SK-N-SH (cell line): ENCODE measurements around the gene TMEM25. TPM values are rescaled to one million over a fixed set of nuclear protein-coding genes. Genes with fewer than 3 reads are reported as not detected.

ENCODE experiments used
- CTCF ChIA-PET: fragments of 300-600, 350-600 bp; formaldehyde crosslinking; extraction: SDS; loops from one replicate; lab custom pipeline; 2021; lab: Yijun Ruan, JAX
- POLR2A ChIA-PET: fragments of 350-600 bp; sonication (Branson Sonifier 250); formaldehyde crosslinking; extraction: SDS; loops from one replicate; lab custom pipeline; 2020; ENCODE audit warnings: antibody characterized with exemption, inconsistent platforms; lab: Yijun Ruan, JAX
- DNase-seq: peaks from one replicate; pipeline ENCODE4 v3.0.0; 2012
- H2AFZ ChIP-seq: fragments of 200-600 bp; sonication (generic); 2 replicates; pipeline ENCODE4 v1.8.1; 2016; ENCODE audit warnings: antibody characterized with exemption, mild to moderate bottlenecking, low read depth
- H3F3A ChIP-seq: fragments of 200-600 bp; sonication (generic); replicated peaks from 2 replicates; pipeline ENCODE3; 2016; ENCODE audit warnings: antibody characterized with exemption, mild to moderate bottlenecking; ENCODE audit not compliant: insufficient read depth
- H3K27ac ChIP-seq, 2 experiments: fragments of 200-500 bp in 1 of 2; fragments of 200-600 bp in 1 of 2; sonication (Bioruptor generic) in 1 of 2; sonication (generic), shearing (Covaris generic) in 1 of 2; 2 replicates each; pipeline versions ENCODE4 v1.5.1 to v1.6.1; 2014 to 2016; ENCODE audit warnings: low read depth in 2 of 2, inconsistent platforms in 1 of 2, low read length in 1 of 2, mild to moderate bottlenecking in 1 of 2, mixed read lengths in 1 of 2
- H3K27me3 ChIP-seq: fragments of 200-600 bp; sonication (generic), shearing (Covaris generic); 2 replicates; pipeline ENCODE4 v1.6.1; 2016; ENCODE audit warnings: mixed run types; ENCODE audit not compliant: insufficient read depth
- H3K36me3 ChIP-seq, 2 experiments: fragments of 200-500 bp in 1 of 2; fragments of 200-600 bp in 1 of 2; sonication (Bioruptor generic) in 1 of 2; sonication (generic) in 1 of 2; replicated peaks in 1 of 2; 2 replicates each; pipeline versions ENCODE3 to v1.5.1; 2014 to 2016; ENCODE audit warnings: low read length in 1 of 2, mild to moderate bottlenecking in 1 of 2; ENCODE audit not compliant: insufficient read depth in 2 of 2, control insufficient read depth in 1 of 2
- H3K4me1 ChIP-seq, 2 experiments: fragments of 200-500 bp in 1 of 2; fragments of 200-600 bp in 1 of 2; sonication (Bioruptor generic) in 1 of 2; sonication (generic), shearing (Covaris generic) in 1 of 2; 2 replicates each; pipeline versions ENCODE4 v1.5.1 to v1.6.1; 2014 to 2016; ENCODE audit warnings: low read depth in 1 of 2, low read length in 1 of 2, mixed run types in 1 of 2; ENCODE audit not compliant: insufficient read depth in 2 of 2, control insufficient read depth in 1 of 2
- H3K4me2 ChIP-seq: fragments of 200-600 bp; sonication (generic), shearing (Covaris generic); 2 replicates; pipeline ENCODE4 v1.6.1; 2017; ENCODE audit warnings: mixed run types
- H3K4me3 ChIP-seq, 2 experiments: fragments of 200-500 bp in 1 of 2; fragments of 200-600 bp in 1 of 2; sonication (Bioruptor generic) in 1 of 2; sonication (generic), shearing (Covaris generic) in 1 of 2; 2 replicates each; pipeline versions ENCODE4 v1.5.1 to v1.8.1; 2014 to 2016; ENCODE audit warnings: low read depth in 2 of 2, inconsistent platforms in 1 of 2, low read length in 1 of 2, mild to moderate bottlenecking in 1 of 2, mixed read lengths in 1 of 2, moderate library complexity in 1 of 2
- H3K79me2 ChIP-seq: fragments of 200-600 bp; sonication (generic); 2 replicates; pipeline ENCODE4 v1.8.1; 2017; ENCODE audit warnings: mild to moderate bottlenecking; ENCODE audit not compliant: insufficient read depth
- H3K9ac ChIP-seq: fragments of 200-600 bp; sonication (generic); 2 replicates; pipeline ENCODE4 v1.6.1; 2017; ENCODE audit warnings: mixed run types
- H3K9me2 ChIP-seq: fragments of 200-600 bp; sonication (generic); 2 replicates; pipeline ENCODE4 v1.6.1; 2017; ENCODE audit warnings: mixed run types
- H3K9me3 ChIP-seq: fragments of 200-600 bp; sonication (generic); 2 replicates; pipeline ENCODE4 v1.6.1; 2017; ENCODE audit warnings: mixed run types, mild to moderate bottlenecking, moderate library complexity
- H4K20me1 ChIP-seq: fragments of 200-600 bp; sonication (generic); 2 replicates; pipeline ENCODE4 v1.6.1; 2017; ENCODE audit warnings: mild to moderate bottlenecking, mixed run types; ENCODE audit not compliant: insufficient read depth
- CHD2 ChIP-seq: fragments of 150-350 bp; IDR thresholded peaks from 2 replicates; pipeline ENCODE4 v1.6.1; 2018; ENCODE audit warnings: low read length; ENCODE audit not compliant: partially characterized antibody
- EZH2phosphoT487 ChIP-seq: fragments of 200-600 bp; sonication (generic); IDR thresholded peaks from 2 replicates; pipeline ENCODE4 v1.6.1; 2017; ENCODE audit warnings: low read depth, mixed run types, mild to moderate bottlenecking, antibody characterized with exemption, moderate library complexity, borderline replicate concordance
- FOXJ3 ChIP-seq: sonication (generic); formaldehyde crosslinking; IDR thresholded peaks from 2 replicates; pipeline ENCODE4 v1.5.1; 2020; ENCODE audit warnings: mild to moderate bottlenecking, missing genetic modification reagents
- JUND ChIP-seq: IDR thresholded peaks from 2 replicates; pipeline ENCODE4 v1.4.0; 2012
- MEF2A ChIP-seq: IDR thresholded peaks from 2 replicates; pipeline ENCODE4 v1.4.0; 2012; ENCODE audit warnings: low read depth, borderline replicate concordance
- POLR2AphosphoS5 ChIP-seq: IDR thresholded peaks from 2 replicates; pipeline ENCODE4 v1.6.1; 2012; ENCODE audit warnings: low read depth, low read length
- RAD21 ChIP-seq: IDR thresholded peaks from 2 replicates; pipeline ENCODE4 v1.6.1; 2012; ENCODE audit warnings: mild to moderate bottlenecking, low read length
- RFX5 ChIP-seq: IDR thresholded peaks from 2 replicates; pipeline ENCODE4 v1.6.1; 2012; ENCODE audit warnings: mild to moderate bottlenecking, improper control_type of control experiment, low read length
- RXRA ChIP-seq: IDR thresholded peaks from 2 replicates; pipeline ENCODE4 v1.4.0; 2012; ENCODE audit warnings: low read depth, mild to moderate bottlenecking, borderline replicate concordance
- SIN3A ChIP-seq: IDR thresholded peaks from 2 replicates; pipeline ENCODE4 v1.6.1; 2012; ENCODE audit warnings: low read depth, mild to moderate bottlenecking, low read length, moderate library complexity, borderline replicate concordance
- SMC3 ChIP-seq: IDR thresholded peaks from 2 replicates; pipeline ENCODE4 v1.6.1; 2012; ENCODE audit warnings: low read depth, low read length, improper control_type of control experiment
- YY1 ChIP-seq: IDR thresholded peaks from 2 replicates; pipeline ENCODE4 v1.4.0; 2012; ENCODE audit warnings: low read depth, mild to moderate bottlenecking
- WGBS: methylation state at CpG from one replicate; pipeline ENCODE4 v1.1.6; 2017; ENCODE audit warnings: low lambda C conversion rate; 5-methylcytosine and 5-hydroxymethylcytosine counted together
- polyA plus RNA-seq, 3 experiments: library from polyadenylated mRNA; depleted of rRNA; stranded (reverse); fragments of >200 nt; gene quantifications; 2 replicates each; pipeline ENCODE4 v1.2.3, GENCODE V29; 2012
- TF ChIP-seq, protein P1 (sequence below): IDR thresholded peaks from 2 replicates; pipeline ENCODE4 v1.6.1; 2012; ENCODE audit warnings: mild to moderate bottlenecking, low read depth, low read length, moderate library complexity
- TF ChIP-seq, protein P2 (sequence below): IDR thresholded peaks from 2 replicates; pipeline ENCODE4; 2012
- TF ChIP-seq, protein P3 (sequence below): fragments of 200-600 bp; sonication (generic); IDR thresholded peaks from 2 replicates; pipeline ENCODE4 v1.6.1; 2017; ENCODE audit warnings: antibody characterized with exemption, mild to moderate bottlenecking, moderate library complexity
- TF ChIP-seq, protein P4 (sequence below): IDR thresholded peaks from 2 replicates; pipeline ENCODE4 v1.4.0; 2012; ENCODE audit warnings: low read depth, borderline replicate concordance

TMEM25 gene
- polyA plus RNA-seq, 1 of the 3 experiments (the other 2 are of a cell fraction) = 30.0 TPM

DNA sequence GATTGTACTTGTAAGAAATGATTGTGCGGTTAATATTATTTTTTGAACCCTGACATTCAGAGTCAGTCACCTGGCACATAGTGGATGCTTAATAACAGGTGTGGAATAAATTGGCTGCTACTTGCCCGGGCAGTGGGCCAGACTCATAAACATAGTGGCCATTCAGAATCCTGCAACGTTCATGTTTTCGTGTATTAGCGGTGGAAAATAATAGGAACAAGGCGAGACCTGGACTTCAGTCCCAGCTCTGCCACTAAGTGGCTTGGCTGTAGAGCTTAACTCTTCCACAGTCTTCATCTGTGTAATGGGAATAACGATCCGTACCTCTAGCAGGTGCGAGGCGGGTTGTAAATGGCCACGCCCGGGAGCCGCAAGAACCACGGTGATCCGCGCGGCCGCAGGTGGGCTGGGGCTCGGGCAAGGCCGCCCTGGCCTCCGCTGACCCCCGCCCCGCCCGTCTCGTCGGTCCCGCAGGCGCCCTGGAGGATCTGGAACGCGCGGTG, 761 bp upstream of the TMEM25 start:
- POLR2A ChIA-PET = interaction anchor here (0.8 kb wide), 1 partner anchor 95 kb away, joined by 4 read pairs; no protein-coding TSS in a partner anchor
- CTCF ChIA-PET = interaction anchor here (0.8 to 1.6 kb wide), 4 partner anchors 25 to 359 kb away, joined by 3 to 4 read pairs (median 3); partner anchors contain the start of gene ARCN1
- DNase-seq = no peak
- TF ChIP-seq RXRA (no peak), SMC3 (no peak), YY1 (no peak), POLR2AphosphoS5 (0 out of 2 replicates have a peak, but pooled peaks have one; percentile 8), RFX5 (no peak), EZH2phosphoT487 (no peak)
- TF ChIP-seq, protein P1, sequence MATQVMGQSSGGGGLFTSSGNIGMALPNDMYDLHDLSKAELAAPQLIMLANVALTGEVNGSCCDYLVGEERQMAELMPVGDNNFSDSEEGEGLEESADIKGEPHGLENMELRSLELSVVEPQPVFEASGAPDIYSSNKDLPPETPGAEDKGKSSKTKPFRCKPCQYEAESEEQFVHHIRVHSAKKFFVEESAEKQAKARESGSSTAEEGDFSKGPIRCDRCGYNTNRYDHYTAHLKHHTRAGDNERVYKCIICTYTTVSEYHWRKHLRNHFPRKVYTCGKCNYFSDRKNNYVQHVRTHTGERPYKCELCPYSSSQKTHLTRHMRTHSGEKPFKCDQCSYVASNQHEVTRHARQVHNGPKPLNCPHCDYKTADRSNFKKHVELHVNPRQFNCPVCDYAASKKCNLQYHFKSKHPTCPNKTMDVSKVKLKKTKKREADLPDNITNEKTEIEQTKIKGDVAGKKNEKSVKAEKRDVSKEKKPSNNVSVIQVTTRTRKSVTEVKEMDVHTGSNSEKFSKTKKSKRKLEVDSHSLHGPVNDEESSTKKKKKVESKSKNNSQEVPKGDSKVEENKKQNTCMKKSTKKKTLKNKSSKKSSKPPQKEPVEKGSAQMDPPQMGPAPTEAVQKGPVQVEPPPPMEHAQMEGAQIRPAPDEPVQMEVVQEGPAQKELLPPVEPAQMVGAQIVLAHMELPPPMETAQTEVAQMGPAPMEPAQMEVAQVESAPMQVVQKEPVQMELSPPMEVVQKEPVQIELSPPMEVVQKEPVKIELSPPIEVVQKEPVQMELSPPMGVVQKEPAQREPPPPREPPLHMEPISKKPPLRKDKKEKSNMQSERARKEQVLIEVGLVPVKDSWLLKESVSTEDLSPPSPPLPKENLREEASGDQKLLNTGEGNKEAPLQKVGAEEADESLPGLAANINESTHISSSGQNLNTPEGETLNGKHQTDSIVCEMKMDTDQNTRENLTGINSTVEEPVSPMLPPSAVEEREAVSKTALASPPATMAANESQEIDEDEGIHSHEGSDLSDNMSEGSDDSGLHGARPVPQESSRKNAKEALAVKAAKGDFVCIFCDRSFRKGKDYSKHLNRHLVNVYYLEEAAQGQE = no peak
- Histone ChIP-seq H2AFZ (peak overlapping the region; percentile 92; the same call in 1 of the 2 replicates), H3K9ac (peak overlapping the region; percentile 69), H3K4me3 (peak overlapping the region; percentile 74 to 85), H3K9me2 (no peaks in the 10 kb centered on the region), H3K79me2 (no peaks in the 10 kb centered on the region; the same call in 1 of the 2 replicates), H3K27me3 (no peaks in the 10 kb centered on the region), H4K20me1 (no peaks in the 10 kb centered on the region), H3K4me2 (peak overlapping the region; percentile 95), H3K4me1 (peaks cover 4 to 18% of the 10 kb centered on the region in 2 experiments; a peak in 3 of 4 replicates), H3K9me3 (no peaks in the 10 kb centered on the region), H3K27ac (peak overlapping the region in 1 of 2 experiments; percentile 78; a peak in 3 of 4 replicates), H3K36me3 (peaks cover 4 to 33% of the 10 kb centered on the region in 2 experiments), H3F3A (peaks cover 17% of the 10 kb centered on the region)
- WGBS = 18% methylated on average over 6 of the region's 31 CpGs

DNA sequence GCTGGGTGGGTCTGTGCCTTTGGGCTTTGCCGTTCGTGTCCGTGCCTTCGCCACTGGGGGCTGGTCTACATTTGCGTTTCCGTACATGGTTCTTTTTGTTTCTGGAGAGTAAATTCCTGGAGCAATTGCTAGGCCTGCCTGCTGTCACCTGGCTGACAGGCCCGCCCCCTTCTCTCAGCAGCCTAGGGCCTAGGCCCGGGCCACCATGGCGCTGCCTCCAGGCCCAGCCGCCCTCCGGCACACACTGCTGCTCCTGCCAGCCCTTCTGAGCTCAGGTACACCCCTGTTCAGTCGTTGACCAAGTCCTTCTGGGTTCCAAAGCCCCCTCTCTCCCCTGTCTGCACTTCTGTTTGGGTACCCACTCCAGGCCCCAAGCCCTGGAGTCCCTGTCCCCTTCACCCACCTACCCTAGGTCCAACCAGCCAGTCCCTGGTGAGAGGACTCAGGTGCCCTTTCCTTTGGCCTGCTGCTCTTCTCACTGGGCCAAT, 649 bp downstream of the TMEM25 start:
- Histone ChIP-seq H3F3A (peaks cover 5% of the 10 kb centered on the region), H3K27me3 (no peaks in the 10 kb centered on the region), H3K27ac (peak overlapping the region in 1 of 2 experiments; percentile 78; a peak in 1 of 4 replicates), H3K79me2 (no peaks in the 10 kb centered on the region; the same call in 1 of the 2 replicates), H3K4me1 (peaks cover 4 to 18% of the 10 kb centered on the region in 2 experiments; a peak in 3 of 4 replicates), H3K4me2 (peak overlapping the region; percentile 95), H3K9me3 (no peaks in the 10 kb centered on the region), H3K4me3 (peak overlapping the region; percentile 74 to 85), H3K36me3 (peaks cover 0 to 22% of the 10 kb centered on the region in 2 experiments), H3K9ac (peak overlapping the region; percentile 69; the same call in 1 of the 2 replicates), H3K9me2 (no peaks in the 10 kb centered on the region), H4K20me1 (no peaks in the 10 kb centered on the region), H2AFZ (peak overlapping the region; percentile 92; the same call in 1 of the 2 replicates)
- ChIA-PET CTCF (interaction anchor here (1.6 kb wide), 1 partner anchor 333 kb away, joined by 3 read pairs; no protein-coding TSS in a partner anchor), POLR2A (no interaction called here)
- DNase-seq = peak; percentile 69
- 38% methylated on average over 7 of the region's 12 CpGs for WGBS
- TF ChIP-seq CHD2 (no peak), MEF2A (no peak), RAD21 (no peak), FOXJ3 (CRISPR knock-in tag) (no peak), JUND (no peak), SIN3A (no peak)
- TF ChIP-seq, protein P2, sequence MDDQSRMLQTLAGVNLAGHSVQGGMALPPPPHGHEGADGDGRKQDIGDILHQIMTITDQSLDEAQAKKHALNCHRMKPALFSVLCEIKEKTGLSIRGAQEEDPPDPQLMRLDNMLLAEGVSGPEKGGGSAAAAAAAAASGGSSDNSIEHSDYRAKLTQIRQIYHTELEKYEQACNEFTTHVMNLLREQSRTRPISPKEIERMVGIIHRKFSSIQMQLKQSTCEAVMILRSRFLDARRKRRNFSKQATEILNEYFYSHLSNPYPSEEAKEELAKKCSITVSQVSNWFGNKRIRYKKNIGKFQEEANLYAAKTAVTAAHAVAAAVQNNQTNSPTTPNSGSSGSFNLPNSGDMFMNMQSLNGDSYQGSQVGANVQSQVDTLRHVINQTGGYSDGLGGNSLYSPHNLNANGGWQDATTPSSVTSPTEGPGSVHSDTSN = no peak
- TF ChIP-seq, protein P3, sequence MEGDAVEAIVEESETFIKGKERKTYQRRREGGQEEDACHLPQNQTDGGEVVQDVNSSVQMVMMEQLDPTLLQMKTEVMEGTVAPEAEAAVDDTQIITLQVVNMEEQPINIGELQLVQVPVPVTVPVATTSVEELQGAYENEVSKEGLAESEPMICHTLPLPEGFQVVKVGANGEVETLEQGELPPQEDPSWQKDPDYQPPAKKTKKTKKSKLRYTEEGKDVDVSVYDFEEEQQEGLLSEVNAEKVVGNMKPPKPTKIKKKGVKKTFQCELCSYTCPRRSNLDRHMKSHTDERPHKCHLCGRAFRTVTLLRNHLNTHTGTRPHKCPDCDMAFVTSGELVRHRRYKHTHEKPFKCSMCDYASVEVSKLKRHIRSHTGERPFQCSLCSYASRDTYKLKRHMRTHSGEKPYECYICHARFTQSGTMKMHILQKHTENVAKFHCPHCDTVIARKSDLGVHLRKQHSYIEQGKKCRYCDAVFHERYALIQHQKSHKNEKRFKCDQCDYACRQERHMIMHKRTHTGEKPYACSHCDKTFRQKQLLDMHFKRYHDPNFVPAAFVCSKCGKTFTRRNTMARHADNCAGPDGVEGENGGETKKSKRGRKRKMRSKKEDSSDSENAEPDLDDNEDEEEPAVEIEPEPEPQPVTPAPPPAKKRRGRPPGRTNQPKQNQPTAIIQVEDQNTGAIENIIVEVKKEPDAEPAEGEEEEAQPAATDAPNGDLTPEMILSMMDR = no peak
- TF ChIP-seq, protein P4, sequence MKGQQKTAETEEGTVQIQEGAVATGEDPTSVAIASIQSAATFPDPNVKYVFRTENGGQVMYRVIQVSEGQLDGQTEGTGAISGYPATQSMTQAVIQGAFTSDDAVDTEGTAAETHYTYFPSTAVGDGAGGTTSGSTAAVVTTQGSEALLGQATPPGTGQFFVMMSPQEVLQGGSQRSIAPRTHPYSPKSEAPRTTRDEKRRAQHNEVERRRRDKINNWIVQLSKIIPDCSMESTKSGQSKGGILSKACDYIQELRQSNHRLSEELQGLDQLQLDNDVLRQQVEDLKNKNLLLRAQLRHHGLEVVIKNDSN = no peak
